ENCODE measurements around the gene VGF.

Gene VGF

GRCh38 chr7:101166909-101167644 lies 1.7 kb upstream of the VGF start:
- in situ Hi-C loops (cut with MboI; ENCODE audit: low sequenced_read_pairs), result no loop called here

DNA sequence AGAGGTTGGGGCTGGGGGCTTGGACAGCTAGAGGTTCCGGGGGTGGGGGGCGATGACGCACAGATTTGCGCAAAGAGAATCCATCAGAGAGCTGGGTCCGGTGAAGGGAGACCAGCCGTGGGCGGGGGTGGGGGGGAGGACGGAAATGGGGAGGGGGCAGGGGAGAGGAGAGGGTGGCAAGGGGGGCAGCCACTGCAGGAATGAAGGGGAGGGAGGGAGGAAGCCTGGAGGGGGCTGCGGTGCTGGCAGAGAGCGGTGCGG lies 1.2 kb upstream of the VGF start:
- in situ Hi-C loops (cut with MboI; ENCODE audit: low sequenced_read_pairs), result no loop called here

DNA sequence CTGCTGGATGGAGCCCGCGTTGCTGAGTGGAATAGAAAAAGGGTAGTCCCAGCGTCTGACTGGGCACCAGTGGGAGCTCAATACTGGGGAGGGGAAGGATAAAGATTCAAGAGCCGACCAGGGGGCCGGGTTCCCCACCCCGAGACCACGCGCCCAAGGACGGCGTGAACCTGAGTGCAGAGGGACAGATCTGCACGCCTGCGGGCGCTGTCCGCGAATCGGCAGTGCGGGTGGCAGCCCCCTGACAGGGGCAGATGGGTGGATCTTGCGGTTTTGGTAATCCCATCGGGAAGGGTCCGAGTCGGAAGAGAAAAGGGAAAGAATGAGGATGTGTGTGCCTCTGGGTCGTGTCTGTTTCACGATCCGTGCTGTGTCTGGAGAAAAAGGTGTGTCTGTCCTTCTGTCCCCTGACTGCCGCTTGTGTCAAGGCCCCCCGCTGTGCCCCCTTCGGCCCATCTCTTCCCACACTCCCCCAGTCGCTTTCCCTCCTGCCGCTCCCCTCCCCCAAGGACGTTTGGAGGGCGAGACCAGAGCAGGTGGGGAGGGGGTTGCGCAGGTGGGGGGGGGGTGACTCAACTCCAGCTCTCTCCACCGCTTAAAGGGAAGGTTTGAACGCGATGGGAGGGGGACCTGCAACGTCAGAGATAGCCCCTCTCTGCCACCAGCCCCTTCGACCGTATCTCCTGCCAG lies 734 bp upstream of the VGF start:
- in situ Hi-C loops (cut with MboI; ENCODE audit: low sequenced_read_pairs), result no loop called here

GRCh38 chr7:101164071-101164840 lies 1.1 kb downstream of the VGF start:
- in situ Hi-C loops (cut with MboI; ENCODE audit: low sequenced_read_pairs), result no loop called here

GRCh38 chr7:101163279-101164070 lies 1.9 kb downstream of the VGF start:
- in situ Hi-C loops (cut with MboI; ENCODE audit: low sequenced_read_pairs), result no loop called here

- in situ Hi-C loops (cut with MboI; ENCODE audit: low sequenced_read_pairs), result no loop called here
Observed at GRCh38 chr7:101162551-101163278, 2.7 kb downstream of the VGF start.

DNA sequence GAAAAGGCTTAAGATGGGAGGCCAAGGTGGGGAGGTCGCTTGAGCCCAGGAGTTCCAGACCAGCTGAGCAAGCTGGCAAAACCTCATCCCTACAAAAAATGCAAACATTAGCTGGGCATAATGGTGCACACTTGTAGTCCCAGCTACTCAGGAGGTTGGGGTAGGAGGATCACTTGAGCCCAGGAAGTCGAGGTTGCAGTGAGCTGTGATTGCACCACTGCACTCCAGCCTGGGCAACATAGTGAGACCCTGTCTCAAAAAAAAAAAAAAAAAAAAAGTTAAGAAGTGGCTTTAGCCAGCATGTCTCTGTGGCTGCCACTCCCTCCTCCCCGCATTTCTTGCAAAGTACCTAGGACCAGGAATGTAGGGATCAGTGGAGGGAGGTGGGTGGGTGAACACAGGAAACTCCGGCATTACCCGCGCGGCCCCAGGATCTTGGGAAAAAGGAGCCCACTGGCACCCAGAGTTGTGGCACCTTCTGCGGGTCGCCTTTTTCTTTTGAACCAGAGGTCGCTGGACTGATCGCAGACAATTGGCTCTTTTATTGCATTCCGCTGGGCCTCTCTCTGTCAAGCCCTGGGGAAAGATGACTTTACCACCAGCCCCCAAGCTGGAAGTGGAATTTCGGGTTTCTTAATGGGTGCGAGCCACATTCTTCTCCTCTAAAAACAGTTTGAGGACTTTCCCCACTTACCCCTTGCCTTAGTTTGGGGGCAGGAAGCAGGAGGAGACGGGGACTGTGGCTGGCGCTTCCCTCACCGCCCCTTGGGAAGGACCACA lies 3.5 kb downstream of the VGF start:
- in situ Hi-C loops (cut with MboI; ENCODE audit: low sequenced_read_pairs), result no loop called here

- in situ Hi-C loops (cut with MboI; ENCODE audit: low sequenced_read_pairs), result no loop called here
Observed at GRCh38 chr7:101160910-101161309, 4.5 kb downstream of the VGF start.

- in situ Hi-C loops (cut with MboI; ENCODE audit: low sequenced_read_pairs), result no loop called here
Observed at GRCh38 chr7:101159696-101160674, 5.4 kb downstream of the VGF start.

DNA sequence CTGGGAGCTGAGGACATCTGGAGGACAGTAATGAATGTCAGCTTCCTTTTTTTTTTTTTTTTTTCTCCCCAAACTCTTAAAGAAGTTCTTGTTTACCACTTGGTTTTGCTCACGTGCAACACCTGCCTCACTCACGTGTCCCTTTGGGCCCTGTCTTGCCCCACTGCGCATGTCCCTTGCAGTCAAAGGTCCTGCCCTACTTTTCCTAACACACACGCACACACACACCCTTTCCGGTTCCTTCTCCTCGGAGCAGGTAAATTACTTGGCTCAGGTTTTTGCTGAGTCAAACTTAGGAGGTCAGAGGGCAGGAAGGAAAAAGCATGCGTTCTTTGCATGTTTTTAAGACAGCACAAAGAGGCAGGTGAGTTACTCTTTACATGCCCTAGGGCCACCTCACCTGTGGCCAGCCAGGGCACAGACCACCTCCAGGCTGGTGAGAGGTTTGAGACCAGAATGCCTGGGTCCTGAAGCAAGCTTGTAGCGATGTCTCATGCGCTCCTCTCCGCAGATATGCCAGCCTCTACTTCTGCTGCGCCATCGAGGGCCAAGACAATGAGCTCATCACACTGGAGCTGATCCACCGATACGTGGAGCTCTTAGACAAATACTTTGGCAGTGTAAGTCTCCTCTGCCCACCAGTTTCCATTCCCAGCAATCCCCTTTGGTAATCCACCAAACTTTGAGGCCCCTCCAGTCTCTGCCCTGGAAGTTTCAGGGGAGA lies 8.3 kb downstream of the VGF start:
- in situ Hi-C loops (cut with MboI; ENCODE audit: low sequenced_read_pairs), result no loop called here

DNA sequence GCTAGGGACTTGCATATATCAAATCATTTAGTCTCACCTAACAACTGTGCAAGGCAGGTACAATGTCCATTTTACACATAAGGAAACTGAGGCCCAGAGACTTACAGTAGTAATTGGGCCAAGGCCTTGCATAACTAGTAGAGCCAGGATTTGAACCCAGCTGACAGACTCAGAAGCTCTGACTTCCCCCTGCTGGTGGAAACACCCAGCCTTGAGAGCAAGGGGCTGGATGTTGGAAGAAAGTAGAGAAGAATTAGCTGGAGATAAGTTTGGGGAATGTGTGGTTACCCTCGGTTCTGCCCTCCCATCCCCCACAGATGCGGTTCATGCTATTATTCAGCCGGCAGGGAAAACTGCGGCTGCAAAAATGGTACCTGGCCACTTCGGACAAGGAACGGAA lies 9.1 kb downstream of the VGF start:
- in situ Hi-C loops (cut with MboI; ENCODE audit: low sequenced_read_pairs), result no loop called here

DNA sequence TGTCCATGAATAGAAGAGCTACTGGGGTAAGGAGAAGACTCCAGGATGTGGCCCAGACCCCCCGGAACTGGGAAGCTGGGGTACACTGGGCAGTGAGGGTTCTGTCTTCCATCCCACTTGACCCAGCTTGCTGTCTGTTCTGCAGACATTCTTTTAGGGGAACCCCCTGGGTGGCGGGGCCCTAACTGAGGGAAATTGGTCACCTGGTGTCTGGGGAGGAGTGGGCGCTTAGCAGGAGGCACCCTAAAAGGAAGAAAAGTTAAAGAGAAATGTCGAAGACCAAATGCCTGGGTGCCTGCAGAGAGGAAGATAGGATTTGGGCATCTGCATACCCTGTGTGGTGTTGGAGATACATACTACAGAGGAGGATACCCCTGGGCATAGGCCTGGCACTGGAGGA lies 10.1 kb downstream of the VGF start:
- in situ Hi-C loops (cut with MboI; ENCODE audit: low sequenced_read_pairs), result no loop called here

DNA sequence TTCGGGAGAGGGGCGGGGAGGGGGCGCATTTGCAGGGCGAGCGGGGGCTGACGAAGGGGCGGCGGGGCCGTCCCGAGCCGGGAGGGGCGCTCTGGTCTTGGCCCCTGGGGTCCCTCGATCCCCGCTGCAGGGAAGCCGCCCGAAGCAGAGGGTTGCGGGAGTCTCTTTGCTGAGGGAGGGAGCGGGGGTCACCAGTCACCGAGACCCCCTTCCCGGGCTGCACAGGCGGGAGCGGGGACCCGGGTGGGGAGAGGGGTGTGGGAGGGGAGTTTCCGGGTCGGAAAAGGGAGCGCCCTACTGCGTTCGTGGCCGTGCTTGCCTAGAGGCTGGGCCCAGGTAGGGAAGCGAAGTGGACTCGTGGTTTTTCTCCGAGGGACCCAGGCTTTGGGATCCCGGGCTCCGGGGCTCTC lies 10.7 kb downstream of the VGF start:
- in situ Hi-C loops (cut with MboI; ENCODE audit: low sequenced_read_pairs), result no loop called here

GRCh38 chr7:101153969-101154692 lies 11.2 kb downstream of the VGF start, which contains the start of gene AP1S1:
AP1S1 (plus strand) TSS chr7:101154476; CDS start chr7:101154515, 39 bp downstream.
- in situ Hi-C loops (cut with MboI; ENCODE audit: low sequenced_read_pairs), result no loop called here

DNA sequence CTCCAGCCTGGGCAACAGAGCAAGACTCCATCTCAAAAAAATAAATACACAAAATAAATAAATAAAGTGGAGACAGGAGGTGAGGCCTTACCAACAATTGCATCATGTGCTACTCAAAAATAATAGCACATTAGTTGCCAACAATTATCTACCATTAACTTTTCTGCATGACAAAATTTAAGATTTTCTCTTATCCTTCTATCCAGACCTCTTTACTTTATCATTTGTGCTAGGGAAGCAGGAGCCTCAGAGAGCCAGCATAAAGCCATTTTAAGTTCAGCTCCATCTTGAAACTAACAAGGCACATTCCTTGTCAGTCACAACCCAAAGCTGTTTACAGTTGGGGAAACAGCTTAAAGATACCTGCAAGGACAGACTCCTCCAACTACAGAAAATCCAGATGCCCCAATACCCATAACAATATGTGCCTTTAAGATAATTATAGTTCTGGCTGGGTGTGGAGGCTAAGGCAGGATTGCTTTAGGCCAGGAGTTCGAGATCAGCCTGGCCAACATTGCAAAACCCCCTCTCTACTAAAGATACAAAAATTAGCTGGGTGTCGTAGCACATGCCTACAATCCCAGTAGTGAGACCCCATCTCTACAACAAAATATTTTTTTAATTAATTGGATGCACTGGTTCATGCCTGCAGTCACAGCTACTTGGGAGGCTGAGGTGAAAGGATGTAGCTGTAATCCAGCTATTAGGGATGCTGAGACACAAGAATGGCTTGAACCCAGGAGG lies 13.3 kb downstream of the VGF start:
- in situ Hi-C loops (cut with MboI; ENCODE audit: low sequenced_read_pairs), result no loop called here

GRCh38 chr7:101140746-101141382 lies 24.5 kb downstream of the VGF start:
- in situ Hi-C loops (cut with MboI; ENCODE audit: low sequenced_read_pairs), result no loop called here

Data from HL-60/S4 treated with retinoic acid at 250 ng/mL for 4 days and 3 days (cell line).